Retinal pigment epithelial cell (primary cell): Measurements from ENCODE around the gene VOPP1.

ENCODE experiments used
- DNase-seq: peaks from one replicate; pipeline ENCODE4 v3.0.0-alpha.2; 2010; ENCODE audit warnings: low read depth
- H3K4me3 ChIP-seq: 2 replicates; pipeline ENCODE4 v1.5.1; 2011; ENCODE audit warnings: mild to moderate bottlenecking, low read length, control low read depth, moderate library complexity
- CTCF ChIP-seq: conservative IDR thresholded peaks from 2 replicates; pipeline ENCODE4 v1.5.1; 2011; ENCODE audit warnings: low read depth, low read length, control low read depth, inconsistent platforms

Gene VOPP1

GRCh38 chr7:55425141-55425752 is 147.1 kb downstream of the VOPP1 start:
- no peak overlapping the region for H3K4me3 ChIP-seq
- no peak for TF ChIP-seq CTCF
- DNase-seq: no peak

- no peak for TF ChIP-seq CTCF
- DNase-seq: no peak
- no peak overlapping the region for H3K4me3 ChIP-seq
Observed at GRCh38 chr7:55423891-55424290, 148.4 kb downstream of the VOPP1 start.

GRCh38 chr7:55423277-55423711 is 149.0 kb downstream of the VOPP1 start:
- TF ChIP-seq CTCF: peak; percentile 32
- DNase-seq: no peak
- H3K4me3 ChIP-seq: no peak overlapping the region
